HL-60 (cell line): ENCODE measurements around the gene MRTO4.

Experiments used
- CTCF ChIP-seq: IDR thresholded peaks from one replicate; pipeline ENCODE4 v1.5.1; 2011; ENCODE audit warnings: low read length, control low read depth, inconsistent platforms; ENCODE audit not compliant: insufficient read depth
- POLR2AphosphoS5 ChIP-seq: IDR thresholded peaks from 2 replicates; pipeline ENCODE4 v1.6.1; 2012; ENCODE audit warnings: low read depth

- no peak for TF ChIP-seq CTCF
- no peak for TF ChIP-seq POLR2AphosphoS5
Observed at GRCh38 chr1:19205845-19206244, 45.8 kb upstream of the MRTO4 start.
